Measurements from ENCODE around the gene MICAL2. TPM values are rescaled to one million over a fixed set of nuclear protein-coding genes. Genes with fewer than 3 reads are reported as not detected.

The MICAL2 gene
- total RNA-seq, 1 donor from 2014 or later, result 4.4 TPM

GRCh38 chr11:12216041-12216451 lies 105.7 kb downstream of the MICAL2 start:
- no peaks in the 10 kb centered on the region for H3K36me3 Mint-ChIP-seq (ENCODE audit: unreplicated experiment)
- no peak for TF ChIP-seq CTCF (IDR thresholded peaks at IDR 0.05; ENCODE audit: partially characterized antibody, unreplicated experiment)
- H3K4me1 Mint-ChIP-seq (ENCODE audit: low read depth, unreplicated experiment), result peaks cover 6% of the 10 kb centered on the region
- no peaks in the 10 kb centered on the region for H3K9me3 Mint-ChIP-seq (ENCODE audit: unreplicated experiment)
- no peak for DNase-seq
- H3K27me3 Mint-ChIP-seq (ENCODE audit: unreplicated experiment), result peaks cover 2% of the 10 kb centered on the region
- no peak overlapping the region for H3K27ac Mint-ChIP-seq (ENCODE audit: unreplicated experiment)
- H3K4me3 Mint-ChIP-seq (ENCODE audit: unreplicated experiment), result no peak overlapping the region

- H3K36me3 Mint-ChIP-seq (ENCODE audit: unreplicated experiment), result no peaks in the 10 kb centered on the region
These were observed 106.4 kb downstream of the MICAL2 start for GRCh38 chr11:12216671-12217374.

GRCh38 chr11:12217879-12218278 lies 107.5 kb downstream of the MICAL2 start:
- H3K4me1 Mint-ChIP-seq (ENCODE audit: low read depth, unreplicated experiment), result peaks cover 10% of the 10 kb centered on the region
- no peak for DNase-seq
- peaks cover 2% of the 10 kb centered on the region for H3K27me3 Mint-ChIP-seq (ENCODE audit: unreplicated experiment)
- no peak for TF ChIP-seq CTCF (IDR thresholded peaks at IDR 0.05; ENCODE audit: partially characterized antibody, unreplicated experiment)
- no peak overlapping the region for H3K4me3 Mint-ChIP-seq (ENCODE audit: unreplicated experiment)
- H3K27ac Mint-ChIP-seq (ENCODE audit: unreplicated experiment), result no peak overlapping the region
- H3K36me3 Mint-ChIP-seq (ENCODE audit: unreplicated experiment), result no peaks in the 10 kb centered on the region
- H3K9me3 Mint-ChIP-seq (ENCODE audit: unreplicated experiment), result peaks cover 3% of the 10 kb centered on the region

More at GRCh38 chr11:12216671-12217374, 106.4 kb downstream of the MICAL2 start:
- DNase-seq, result no peak
- Mint-ChIP-seq H3K9me3 (ENCODE audit: unreplicated experiment) (peaks cover 3% of the 10 kb centered on the region), H3K27ac (ENCODE audit: unreplicated experiment) (no peak overlapping the region), H3K4me1 (ENCODE audit: low read depth, unreplicated experiment) (peaks cover 10% of the 10 kb centered on the region), H3K27me3 (ENCODE audit: unreplicated experiment) (peaks cover 2% of the 10 kb centered on the region), H3K4me3 (ENCODE audit: unreplicated experiment) (no peak overlapping the region)
- no peak for TF ChIP-seq CTCF (IDR thresholded peaks at IDR 0.05; ENCODE audit: partially characterized antibody, unreplicated experiment)

GRCh38 chr11:12218909-12219308 lies 108.5 kb downstream of the MICAL2 start:
- TF ChIP-seq CTCF (IDR thresholded peaks at IDR 0.05; ENCODE audit: partially characterized antibody, unreplicated experiment), result no peak
- no peaks in the 10 kb centered on the region for H3K27me3 Mint-ChIP-seq (ENCODE audit: unreplicated experiment)
- no peak overlapping the region for H3K4me3 Mint-ChIP-seq (ENCODE audit: unreplicated experiment)
- peaks cover 11% of the 10 kb centered on the region for H3K4me1 Mint-ChIP-seq (ENCODE audit: low read depth, unreplicated experiment)
- DNase-seq, result no peak
- H3K9me3 Mint-ChIP-seq (ENCODE audit: unreplicated experiment), result peaks cover 3% of the 10 kb centered on the region
- H3K36me3 Mint-ChIP-seq (ENCODE audit: unreplicated experiment), result no peaks in the 10 kb centered on the region
- H3K27ac Mint-ChIP-seq (ENCODE audit: unreplicated experiment), result no peak overlapping the region

GRCh38 chr11:12219757-12220156 lies 109.4 kb downstream of the MICAL2 start:
- H3K36me3 Mint-ChIP-seq (ENCODE audit: unreplicated experiment), result no peaks in the 10 kb centered on the region
- H3K27ac Mint-ChIP-seq (ENCODE audit: unreplicated experiment), result no peak overlapping the region
- no peak for TF ChIP-seq CTCF (IDR thresholded peaks at IDR 0.05; ENCODE audit: partially characterized antibody, unreplicated experiment)
- peaks cover 15% of the 10 kb centered on the region for H3K4me1 Mint-ChIP-seq (ENCODE audit: low read depth, unreplicated experiment)
- DNase-seq, result no peak
- H3K4me3 Mint-ChIP-seq (ENCODE audit: unreplicated experiment), result no peak overlapping the region
- H3K9me3 Mint-ChIP-seq (ENCODE audit: unreplicated experiment), result peaks cover 3% of the 10 kb centered on the region
- H3K27me3 Mint-ChIP-seq (ENCODE audit: unreplicated experiment), result peaks cover 2% of the 10 kb centered on the region

Data from glutamatergic neuron (in vitro differentiated cells).